IPS DF 4.7 (cell line): Measurements from ENCODE around the gene ERGIC1.

Experiments used
- DNase-seq: peaks from one replicate; pipeline ENCODE4 v3.0.0-alpha.2; 2013; ENCODE audit warnings: low spot score; ENCODE audit errors: extremely low read depth

The ERGIC1 gene

GRCh38 chr5:172973931-172974330 is 139.9 kb downstream of the ERGIC1 start:
- DNase-seq = no peak

GRCh38 chr5:172975289-172975688 is 141.2 kb downstream of the ERGIC1 start:
- DNase-seq = no peak

GRCh38 chr5:172979778-172980177 is 145.7 kb downstream of the ERGIC1 start:
- DNase-seq = no peak

GRCh38 chr5:172981931-172982330 is 147.9 kb downstream of the ERGIC1 start:
- DNase-seq = no peak

GRCh38 chr5:172983542-172984243 is 149.6 kb downstream of the ERGIC1 start, which contains the start of gene ATP6V0E1:
Gene ATP6V0E1 (plus strand): TSS chr5:172983771. CDS start chr5:172983861, 90 bp downstream.
- DNase-seq = peak; percentile 49

- no peak for DNase-seq
Measured at GRCh38 chr5:172984244-172984953, 150.3 kb downstream of the ERGIC1 start.

GRCh38 chr5:172985596-172985995 is 151.5 kb downstream of the ERGIC1 start:
- no peak for DNase-seq

- DNase-seq = no peak
Measured at GRCh38 chr5:172988276-172988675, 154.2 kb downstream of the ERGIC1 start.

- no peak for DNase-seq
Measured at GRCh38 chr5:172990776-172991175, 156.7 kb downstream of the ERGIC1 start.

GRCh38 chr5:172994405-172994804 is 160.4 kb downstream of the ERGIC1 start:
- no peak for DNase-seq

GRCh38 chr5:172999372-172999973 is 165.4 kb downstream of the ERGIC1 start:
- no peak for DNase-seq

GRCh38 chr5:172999974-173000373 is 165.9 kb downstream of the ERGIC1 start:
- DNase-seq = no peak

GRCh38 chr5:173001229-173001841 is 167.3 kb downstream of the ERGIC1 start:
- no peak for DNase-seq
